HEK293 (cell line): ENCODE measurements around the gene SNAI1.

Source experiments
- CTCF ChIA-PET: fragments of 350-600 bp; formaldehyde crosslinking; extraction: SDS; loops from one replicate; lab custom pipeline; 2021; ENCODE audit warnings: antibody characterized with exemption; lab: Yijun Ruan, JAX
- POLR2A ChIA-PET: fragments of 300-600 bp; formaldehyde crosslinking; extraction: SDS; loops from one replicate; lab custom pipeline; 2020; ENCODE audit warnings: antibody characterized with exemption, inconsistent platforms; lab: Yijun Ruan, JAX
- H3K27ac ChIP-seq: fragments of 200-500 bp; sonication (Bioruptor generic); 2 replicates; pipeline ENCODE4 v1.5.1; 2014; ENCODE audit warnings: low read depth, low read length, control low read depth, inconsistent platforms; ENCODE audit errors: extremely low read depth
- H3K36me3 ChIP-seq, 2 experiments: fragments of 200-500 bp in 1 of 2; sonication (Bioruptor generic) in 1 of 2; 1 replicate in 1 of 2; 2 replicates in 1 of 2; pipeline ENCODE4 v1.5.1; 2014 to 2017; ENCODE audit warnings: inconsistent platforms in 2 of 2, low read length in 2 of 2; ENCODE audit not compliant: control insufficient read depth in 2 of 2, insufficient read depth in 1 of 2
- H3K4me1 ChIP-seq: fragments of 200-500 bp; sonication (Bioruptor generic); 2 replicates; pipeline ENCODE4 v1.5.1; 2014; ENCODE audit warnings: mild to moderate bottlenecking, low read length, inconsistent platforms; ENCODE audit not compliant: control insufficient read depth, insufficient read depth
- H3K4me3 ChIP-seq: 2 replicates; pipeline ENCODE4 v1.5.1; 2011; ENCODE audit warnings: low read depth, mild to moderate bottlenecking, control low read depth, low read length, moderate library complexity
- H3K9me3 ChIP-seq: fragments of 200-500 bp; sonication (Bioruptor generic); 2 replicates; pipeline ENCODE4 v1.5.1; 2014; ENCODE audit warnings: low read depth, low read length, inconsistent platforms; ENCODE audit not compliant: control insufficient read depth, insufficient read depth
- KLF1 ChIP-seq: fragments of 450-650 bp; formaldehyde crosslinking; IDR thresholded peaks from 2 replicates; pipeline ENCODE4 v1.5.1; 2016; ENCODE audit warnings: missing biosample characterization, missing genetic modification characterization
- PBX3 ChIP-seq: sonication (generic); formaldehyde crosslinking; IDR thresholded peaks from 2 replicates; pipeline ENCODE4 v1.8.1; 2022; ENCODE audit warnings: mild to moderate bottlenecking, moderate library complexity, missing genetic modification reagents
- PRDM1 ChIP-seq: fragments of 450-650 bp; formaldehyde crosslinking; IDR thresholded peaks from 2 replicates; pipeline ENCODE4; 2016; ENCODE audit warnings: missing biosample characterization, missing genetic modification characterization
- ZBTB7A ChIP-seq: fragments of 450-650 bp; formaldehyde crosslinking; IDR thresholded peaks from 2 replicates; pipeline ENCODE4 v1.5.1; 2016; ENCODE audit warnings: low read depth, missing biosample characterization, missing genetic modification characterization
- ZIC2 ChIP-seq: fragments of 450-650 bp; formaldehyde crosslinking; IDR thresholded peaks from 2 replicates; pipeline ENCODE4 v1.5.1; 2016; ENCODE audit warnings: missing biosample characterization, missing genetic modification characterization
- ZNF10 ChIP-seq: fragments of 450-650 bp; formaldehyde crosslinking; IDR thresholded peaks from 2 replicates; pipeline ENCODE4 v1.5.1; 2017; ENCODE audit warnings: missing biosample characterization, missing genetic modification characterization
- ZNF202 ChIP-seq: fragments of 450-650 bp; formaldehyde crosslinking; IDR thresholded peaks from 2 replicates; pipeline ENCODE4 v1.5.1; 2016; ENCODE audit warnings: missing biosample characterization, missing genetic modification characterization, borderline replicate concordance
- ZNF23 ChIP-seq: fragments of 450-650 bp; formaldehyde crosslinking; IDR thresholded peaks from 2 replicates; pipeline ENCODE4 v1.5.1; 2016; ENCODE audit warnings: missing biosample characterization, missing genetic modification characterization, borderline replicate concordance
- ZNF280C ChIP-seq: fragments of 450-650 bp; formaldehyde crosslinking; IDR thresholded peaks from 2 replicates; pipeline ENCODE4 v1.5.1; 2016; ENCODE audit warnings: missing biosample characterization, missing genetic modification characterization
- ZNF341 ChIP-seq: fragments of 450-650 bp; formaldehyde crosslinking; IDR thresholded peaks from 2 replicates; pipeline ENCODE4; 2016; ENCODE audit warnings: low read depth, missing biosample characterization, missing genetic modification characterization
- ZNF391 ChIP-seq: fragments of 450-650 bp; formaldehyde crosslinking; IDR thresholded peaks from 2 replicates; pipeline ENCODE4 v1.5.1; 2016; ENCODE audit warnings: low read depth, missing biosample characterization, missing genetic modification characterization, borderline replicate concordance
- ZNF600 ChIP-seq: fragments of 450-650 bp; formaldehyde crosslinking; IDR thresholded peaks from 2 replicates; pipeline ENCODE4 v1.5.1; 2016; ENCODE audit warnings: missing biosample characterization, missing genetic modification characterization
- ZNF701 ChIP-seq: fragments of 450-650 bp; formaldehyde crosslinking; IDR thresholded peaks from 2 replicates; pipeline ENCODE4 v1.5.1; 2016; ENCODE audit warnings: missing biosample characterization, missing genetic modification characterization
- ZNF837 ChIP-seq: fragments of 450-650 bp; formaldehyde crosslinking; IDR thresholded peaks from 2 replicates; pipeline ENCODE4 v1.5.1; 2016; ENCODE audit warnings: missing biosample characterization, missing genetic modification characterization
- TF ChIP-seq, protein P1 (sequence below): fragments of 450-650 bp; formaldehyde crosslinking; IDR thresholded peaks from 2 replicates; pipeline ENCODE4 v1.5.1; 2016; ENCODE audit warnings: missing biosample characterization, missing genetic modification characterization
- TF ChIP-seq, protein P2 (sequence below): fragments of 450-650 bp; formaldehyde crosslinking; IDR thresholded peaks from 2 replicates; pipeline ENCODE4 v1.5.1; 2016; ENCODE audit warnings: missing biosample characterization, missing genetic modification characterization
- TF ChIP-seq, protein P3 (sequence below): fragments of 450-650 bp; formaldehyde crosslinking; IDR thresholded peaks from 2 replicates; pipeline ENCODE4 v1.5.1; 2016; ENCODE audit warnings: missing biosample characterization, missing genetic modification characterization

The SNAI1 gene

DNA sequence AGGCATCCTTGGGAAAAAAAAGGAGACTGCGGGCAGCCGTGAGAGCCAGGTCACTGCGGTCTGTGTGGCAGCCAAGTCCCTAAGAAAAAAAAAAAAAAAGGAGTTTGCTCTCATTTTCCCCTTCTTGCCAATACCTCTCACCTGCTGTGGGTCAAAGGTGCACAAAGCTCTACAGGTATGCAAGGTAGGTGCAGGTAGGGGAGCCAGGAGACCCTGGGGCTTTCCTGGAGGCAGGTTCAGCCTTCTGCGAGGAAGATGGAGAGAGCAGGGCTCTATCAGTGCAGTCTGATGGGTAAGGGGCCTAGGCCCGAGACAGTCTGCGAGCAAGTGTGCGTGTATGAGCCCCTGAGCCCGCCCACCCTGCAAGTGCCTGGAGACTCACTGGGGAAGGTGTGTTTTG is 12.3 kb upstream of the SNAI1 start (continued):
- TF ChIP-seq, protein P1, sequence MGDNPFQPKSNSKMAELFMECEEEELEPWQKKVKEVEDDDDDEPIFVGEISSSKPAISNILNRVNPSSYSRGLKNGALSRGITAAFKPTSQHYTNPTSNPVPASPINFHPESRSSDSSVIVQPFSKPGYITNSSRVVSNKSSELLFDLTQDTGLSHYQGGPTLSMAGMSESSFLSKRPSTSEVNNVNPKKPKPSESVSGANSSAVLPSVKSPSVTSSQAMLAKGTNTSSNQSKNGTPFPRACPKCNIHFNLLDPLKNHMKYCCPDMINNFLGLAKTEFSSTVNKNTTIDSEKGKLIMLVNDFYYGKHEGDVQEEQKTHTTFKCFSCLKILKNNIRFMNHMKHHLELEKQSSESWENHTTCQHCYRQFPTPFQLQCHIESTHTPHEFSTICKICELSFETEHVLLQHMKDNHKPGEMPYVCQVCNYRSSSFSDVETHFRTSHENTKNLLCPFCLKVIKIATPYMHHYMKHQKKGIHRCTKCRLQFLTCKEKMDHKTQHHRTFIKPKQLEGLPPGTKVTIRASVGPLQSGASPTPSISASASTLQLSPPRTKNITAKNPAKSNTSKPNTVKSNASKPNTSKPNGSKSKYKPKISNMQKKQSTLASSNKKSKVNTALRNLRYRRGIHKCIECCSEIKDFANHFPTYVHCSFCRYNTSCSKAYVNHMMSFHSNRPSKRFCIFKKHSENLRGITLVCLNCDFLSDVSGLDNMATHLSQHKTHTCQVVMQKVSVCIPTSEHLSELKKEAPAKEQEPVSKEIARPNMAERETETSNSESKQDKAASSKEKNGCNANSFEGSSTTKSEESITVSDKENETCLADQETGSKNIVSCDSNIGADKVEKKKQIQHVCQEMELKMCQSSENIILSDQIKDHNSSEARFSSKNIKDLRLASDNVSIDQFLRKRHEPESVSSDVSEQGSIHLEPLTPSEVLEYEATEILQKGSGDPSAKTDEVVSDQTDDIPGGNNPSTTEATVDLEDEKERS (tag by site-specific recombination): no peak
- TF ChIP-seq ZNF23 (no peak), ZNF701 (no peak), ZNF391 (tag by site-specific recombination) (no peak), ZNF10 (tag by site-specific recombination) (no peak), KLF1 (tag by site-specific recombination) (no peak), ZNF837 (tag by site-specific recombination) (no peak), ZBTB7A (no peak), ZNF202 (tag by site-specific recombination) (no peak)
- TF ChIP-seq, protein P2, sequence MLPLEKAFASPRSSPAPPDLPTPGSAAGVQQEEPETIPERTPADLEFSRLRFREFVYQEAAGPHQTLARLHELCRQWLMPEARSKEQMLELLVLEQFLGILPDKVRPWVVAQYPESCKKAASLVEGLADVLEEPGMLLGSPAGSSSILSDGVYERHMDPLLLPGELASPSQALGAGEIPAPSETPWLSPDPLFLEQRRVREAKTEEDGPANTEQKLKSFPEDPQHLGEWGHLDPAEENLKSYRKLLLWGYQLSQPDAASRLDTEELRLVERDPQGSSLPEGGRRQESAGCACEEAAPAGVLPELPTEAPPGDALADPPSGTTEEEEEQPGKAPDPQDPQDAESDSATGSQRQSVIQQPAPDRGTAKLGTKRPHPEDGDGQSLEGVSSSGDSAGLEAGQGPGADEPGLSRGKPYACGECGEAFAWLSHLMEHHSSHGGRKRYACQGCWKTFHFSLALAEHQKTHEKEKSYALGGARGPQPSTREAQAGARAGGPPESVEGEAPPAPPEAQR (tag by site-specific recombination): no peak

- ChIA-PET CTCF (interaction anchor here (0.6 to 1.6 kb wide), 7 partner anchors 9 to 494 kb away, joined by 3 to 9 read pairs (median 3); no protein-coding TSS in a partner anchor), POLR2A (interaction anchor here (0.7 kb wide), 1 partner anchor 87 kb away, joined by 3 read pairs; no protein-coding TSS in a partner anchor)
- H3K4me1 ChIP-seq: no peaks in the 10 kb centered on the region
- H3K36me3 ChIP-seq: no peaks in the 10 kb centered on the region
- TF ChIP-seq, protein P3, sequence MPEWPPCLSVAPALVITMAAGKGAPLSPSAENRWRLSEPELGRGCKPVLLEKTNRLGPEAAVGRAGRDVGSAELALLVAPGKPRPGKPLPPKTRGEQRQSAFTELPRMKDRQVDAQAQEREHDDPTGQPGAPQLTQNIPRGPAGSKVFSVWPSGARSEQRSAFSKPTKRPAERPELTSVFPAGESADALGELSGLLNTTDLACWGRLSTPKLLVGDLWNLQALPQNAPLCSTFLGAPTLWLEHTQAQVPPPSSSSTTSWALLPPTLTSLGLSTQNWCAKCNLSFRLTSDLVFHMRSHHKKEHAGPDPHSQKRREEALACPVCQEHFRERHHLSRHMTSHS: no peak
- peak; percentile 50; the same call in 1 of the 2 replicates for TF ChIP-seq ZNF341 (tag by site-specific recombination)
- no peaks in the 10 kb centered on the region for H3K9me3 ChIP-seq
- H3K27ac ChIP-seq: no peak overlapping the region
- H3K4me3 ChIP-seq: no peak overlapping the region
These were observed 8.8 kb upstream of the SNAI1 start for GRCh38 chr20:49973981-49974380.

GRCh38 chr20:49976542-49976941 is 6.2 kb upstream of the SNAI1 start:
- H3K9me3 ChIP-seq: no peaks in the 10 kb centered on the region
- H3K36me3 ChIP-seq: no peaks in the 10 kb centered on the region
- ChIA-PET CTCF (interaction anchor here (0.6 to 8.3 kb wide), 6 partner anchors 11 to 208 kb away, joined by 3 to 220 read pairs (median 4); no protein-coding TSS in a partner anchor), POLR2A (interaction anchor here (1.1 kb wide), 1 partner anchor 95 kb away, joined by 5 read pairs; no protein-coding TSS in a partner anchor)
- no peak overlapping the region for H3K4me3 ChIP-seq
- TF ChIP-seq PBX3 (no peak), ZNF280C (tag by site-specific recombination) (no peak), PRDM1 (tag by site-specific recombination) (no peak), ZIC2 (tag by site-specific recombination) (no peak), ZNF600 (no peak)
- H3K4me1 ChIP-seq: no peaks in the 10 kb centered on the region
- H3K27ac ChIP-seq: no peak overlapping the region
